HepG2 (cell line): ENCODE data around the gene FITM2. TPM values are rescaled to one million over a fixed set of nuclear protein-coding genes. Genes with fewer than 3 reads are reported as not detected.

Source experiments
- ATAC-seq: fragments of 200-7000 bp; cut with Tn5 transposase; 3 replicates; pipeline ENCODE4 v1.9.1; 2020; ENCODE audit warnings: mild to moderate bottlenecking, moderate library complexity
- BruUV-seq: library from RNA; stranded (reverse); fragments of 400-500 nt; replicated peaks from 2 replicates; lab custom pipeline; 2021; lab: Mats Ljungman, UMichigan
- CTCF ChIA-PET: fragments of 300-600 bp; formaldehyde crosslinking; extraction: SDS; loops from one replicate; lab custom pipeline; 2021; ENCODE audit warnings: low total read pairs, inconsistent platforms, low intra/inter-chr PET ratio; lab: Yijun Ruan, JAX
- POLR2A ChIA-PET: fragments of 350-600 bp; sonication (Branson Sonifier 250); formaldehyde crosslinking; loops from one replicate; lab custom pipeline; 2020; ENCODE audit warnings: antibody characterized with exemption, inconsistent platforms; lab: Yijun Ruan, JAX
- DNase-seq: peaks from one replicate; pipeline ENCODE4 v3.0.0-alpha.2; 2015; ENCODE audit warnings: low spot score
- FAIRE-seq: peaks from 3 replicates; lab custom pipeline; 2011; peaks lifted over from hg19 to GRCh38; lab: Jason Lieb, UNC
- H2AFZ ChIP-seq: one replicate; pipeline ENCODE4 v1.6.1; 2011; ENCODE audit warnings: low read length, inconsistent platforms
- H3K27ac ChIP-seq: fragments of 300-600 bp; 3 replicates; pipeline ENCODE4 v1.8.0; 2011; ENCODE audit warnings: mixed run types, mild to moderate bottlenecking, mixed read lengths, low read length, inconsistent platforms; ENCODE audit not compliant: insufficient read depth; ENCODE audit errors: extremely low read length
- H3K27me3 ChIP-seq, 2 experiments: fragments of 200-600 bp in 1 of 2; 2 replicates in 1 of 2; 3 replicates in 1 of 2; pipeline versions ENCODE4 v1.6.0 to v1.8.0; 2011; ENCODE audit warnings: low read length in 2 of 2, mild to moderate bottlenecking in 2 of 2, moderate library complexity in 2 of 2, inconsistent platforms in 1 of 2; ENCODE audit not compliant: insufficient read depth in 2 of 2, control insufficient read depth in 1 of 2
- H3K36me3 ChIP-seq, 2 experiments: fragments of 200-600 bp in 1 of 2; replicated peaks in 1 of 2; 2 replicates in 1 of 2; 3 replicates in 1 of 2; pipeline versions ENCODE4 v1.5.1 to v1.8.0; 2011; ENCODE audit warnings: low read length in 2 of 2, inconsistent platforms in 1 of 2; ENCODE audit not compliant: insufficient read depth in 2 of 2, control insufficient read depth in 1 of 2
- H3K4me1 ChIP-seq: 2 replicates; pipeline ENCODE4 v1.5.1; 2012; ENCODE audit warnings: low read length, inconsistent platforms; ENCODE audit not compliant: insufficient read depth
- H3K4me2 ChIP-seq: 2 replicates; pipeline ENCODE4 v1.6.0; 2011; ENCODE audit warnings: low read depth, low read length, inconsistent platforms
- H3K4me3 ChIP-seq, 3 experiments: fragments of 200-600 bp in 1 of 3; sonication (generic), shearing (Covaris generic) in 1 of 3; replicated peaks in 1 of 3; 2 replicates each; pipeline ENCODE4 v1.5.1; 2011 to 2016; ENCODE audit warnings: low read length in 3 of 3, inconsistent platforms in 2 of 3, low read depth in 2 of 3, mild to moderate bottlenecking in 2 of 3, control low read depth in 1 of 3, mixed read lengths in 1 of 3; ENCODE audit not compliant: insufficient read depth in 1 of 3
- H3K79me2 ChIP-seq: one replicate; pipeline ENCODE4 v1.6.1; 2011; ENCODE audit warnings: low read length, inconsistent platforms; ENCODE audit not compliant: insufficient read depth
- H3K9ac ChIP-seq: 2 replicates; pipeline ENCODE4 v1.6.0; 2011; ENCODE audit warnings: mild to moderate bottlenecking, low read depth, low read length, inconsistent platforms; ENCODE audit not compliant: insufficient read depth
- H3K9me3 ChIP-seq: 2 replicates; pipeline ENCODE4 v1.5.1; 2012; ENCODE audit warnings: mild to moderate bottlenecking, low read length
- H4K20me1 ChIP-seq: 2 replicates; pipeline ENCODE4 v1.6.0; 2011; ENCODE audit warnings: inconsistent platforms, mild to moderate bottlenecking, low read length, moderate library complexity; ENCODE audit not compliant: insufficient read depth
- FOXA1 ChIP-seq, 2 experiments: fragments of 450-650 bp in 1 of 2; sonication (generic) in 1 of 2; formaldehyde crosslinking in 1 of 2; IDR thresholded peaks; 2 replicates each; pipeline versions ENCODE4 v1.4.0 to v1.6.1; 2016 to 2020; ENCODE audit warnings: missing genetic modification reagents in 1 of 2
- HMGXB4 ChIP-seq, 2 experiments: sonication (generic) in 1 of 2; formaldehyde crosslinking in 1 of 2; IDR thresholded peaks; 2 replicates each; pipeline versions ENCODE4 v1.4.0 to v1.6.1; 2018 to 2020; ENCODE audit warnings: missing genetic modification reagents in 2 of 2, borderline replicate concordance in 1 of 2, low read depth in 1 of 2, mild to moderate bottlenecking in 1 of 2, missing biosample characterization in 1 of 2
- HNF1A ChIP-seq, 2 experiments: sonication (generic) in 1 of 2; formaldehyde crosslinking in 1 of 2; IDR thresholded peaks; 2 replicates each; pipeline versions ENCODE4 v1.4.0 to v1.6.1; 2016 to 2020; ENCODE audit warnings: borderline replicate concordance in 1 of 2, low read depth in 1 of 2, mild to moderate bottlenecking in 1 of 2, missing genetic modification reagents in 1 of 2
- IKZF1 ChIP-seq: fragments of 450-650 bp; IDR thresholded peaks from 2 replicates; pipeline ENCODE4 v1.7.1; 2016
- MTF1 ChIP-seq: sonication (generic); formaldehyde crosslinking; IDR thresholded peaks from 2 replicates; pipeline ENCODE4 v1.5.0; 2020; ENCODE audit warnings: missing genetic modification reagents
- REL ChIP-seq: sonication (generic); formaldehyde crosslinking; conservative IDR thresholded peaks from 2 replicates; pipeline ENCODE4 v1.8.0; 2022; ENCODE audit warnings: mild to moderate bottlenecking, missing genetic modification reagents, moderate library complexity
- THAP7 ChIP-seq: sonication (generic); formaldehyde crosslinking; IDR thresholded peaks from 2 replicates; pipeline ENCODE4 v1.8.1; 2023; ENCODE audit warnings: mild to moderate bottlenecking, missing genetic modification reagents
- ZNF446 ChIP-seq: sonication (generic); formaldehyde crosslinking; IDR thresholded peaks from 2 replicates; pipeline ENCODE4 v1.5.0; 2020; ENCODE audit warnings: mild to moderate bottlenecking, missing genetic modification reagents
- ZNF609 ChIP-seq: sonication (generic); formaldehyde crosslinking; IDR thresholded peaks from 2 replicates; pipeline ENCODE4 v1.4.0; 2020; ENCODE audit warnings: mild to moderate bottlenecking, missing genetic modification reagents, borderline replicate concordance
- ZSCAN29 ChIP-seq: sonication (generic); formaldehyde crosslinking; conservative IDR thresholded peaks from 2 replicates; pipeline ENCODE4 v1.4.0; 2020; ENCODE audit warnings: mild to moderate bottlenecking, missing genetic modification reagents
- WGBS: methylation state at CpG from one replicate; pipeline ENCODE4 v1.1.6; 2017; ENCODE audit warnings: low lambda C conversion rate; 5-methylcytosine and 5-hydroxymethylcytosine counted together
- in situ Hi-C: cut with HindIII; loops from 2 replicates; pipeline ENCODE4 v1.10.0; 2017; ENCODE audit warnings: low pct_unique_long_range_greater_than_20kb; ENCODE audit not compliant: extremely low pct_ligation_motif_present
- intact Hi-C: fragments of 100-400 bp; cut with micrococcal nuclease; formaldehyde crosslinking; loops from one replicate; pipeline ENCODE4 v1.10.0; 2022; ENCODE audit not compliant: unreplicated experiment
- polyA plus RNA-seq, 8 experiments: library from polyadenylated mRNA; depleted of rRNA in 3 of 8; stranded (reverse) in 7 of 8; unstranded in 1 of 8; fragments of >200 nt; fragmentation: Illumina TruSeq in 4 of 8; extraction: Trizol in 4 of 8; gene quantifications; 2 replicates each; pipeline versions ENCODE4 v1.2.1 to v1.2.3, GENCODE V29; 2011 to 2016; ENCODE audit warnings: low read depth in 4 of 8, missing spikeins in 1 of 8, mixed read lengths in 1 of 8; ENCODE audit not compliant: insufficient read depth in 1 of 8
- total RNA-seq, 5 experiments: library from RNA; depleted of rRNA; stranded (reverse); fragments of >200 nt; fragmentation: Illumina TruSeq; extraction: Trizol; gene quantifications; 2 replicates each; pipeline ENCODE4 v1.2.3, GENCODE V29; 2016; ENCODE audit warnings: low read depth in 1 of 5

Gene FITM2
- total and polyA plus RNA-seq, 2 of the 13 experiments (the other 11 are each of a cell fraction or from before 2014, with no cell fraction given): 9.6 to 24.5 TPM

- ATAC-seq (no peak), DNase-seq (no peak), FAIRE-seq (no peak)
- Histone ChIP-seq H3K79me2 (peaks cover 56% of the 10 kb centered on the region), H3K4me1 (peaks cover 70% of the 10 kb centered on the region), H3K9ac (peak overlapping the region; percentile 85), H3K36me3 (peaks cover 2 to 5% of the 10 kb centered on the region in 2 experiments; a peak in 4 of 5 replicates), H3K9me3 (no peaks in the 10 kb centered on the region), H4K20me1 (no peaks in the 10 kb centered on the region), H3K4me3 (peak overlapping the region; percentile 69 to 95 (median 92)), H2AFZ (no peak overlapping the region), H3K27ac (peak overlapping the region; percentile 73), H3K27me3 (no peaks in the 10 kb centered on the region; a peak in 1 of 5 replicates), H3K4me2 (peak overlapping the region; percentile 87)
- CTCF ChIA-PET: no interaction called here
- WGBS: 8% methylated on average over 14 of the region's 14 CpGs
- intact Hi-C loops (loop anchor here (5.0 kb wide), 2 partner anchors 36 to 44 kb away; partner anchors contain the start of gene FITM2), in situ Hi-C loops (no loop called here)
- POLR2A ChIA-PET: interaction anchor here (0.8 to 4.1 kb wide), 15 partner anchors 9 to 139 kb away, joined by 3 to 38 read pairs (median 5); partner anchors contain the start of genes FITM2 and TTPAL
- BruUV-seq: TSS peak; percentile 41
- 0 out of 2 replicates have a peak, but pooled peaks have one; percentile 2 for TF ChIP-seq ZSCAN29 (CRISPR knock-in tag)
- TF ChIP-seq HMGXB4 (CRISPR knock-in tag; IDR thresholded peaks at IDR 0.05; ENCODE audit: borderline replicate concordance in 1 of 2, low read depth in 1 of 2): 0 out of 4 replicates have a peak, but pooled peaks of 1 of the 2 experiments have one; percentile 43
- no peak for TF ChIP-seq ZNF446 (CRISPR knock-in tag)
- no peak for TF ChIP-seq IKZF1
- TF ChIP-seq HNF1A (IDR thresholded peaks at IDR 0.05; ENCODE audit: low read depth): 0 out of 2 replicates have a peak, but pooled peaks have one; percentile 2
- no peak for TF ChIP-seq HNF1A (CRISPR knock-in tag; IDR thresholded peaks at IDR 0.05; ENCODE audit: borderline replicate concordance)
- TF ChIP-seq FOXA1 (IDR thresholded peaks at IDR 0.05): no peak
- TF ChIP-seq FOXA1 (CRISPR knock-in tag; IDR thresholded peaks at IDR 0.05): peak; percentile 11; the same call in 1 of the 2 replicates
- no peak for TF ChIP-seq MTF1 (CRISPR knock-in tag)
- 0 out of 2 replicates have a peak, but pooled peaks have one; percentile 4 for TF ChIP-seq REL (CRISPR knock-in tag)
- TF ChIP-seq ZNF609: peak; percentile 27; the same call in 1 of the 2 replicates
- 0 out of 2 replicates have a peak, but pooled peaks have one; percentile 37 for TF ChIP-seq THAP7 (CRISPR knock-in tag)
Observed at GRCh38 chr20:44356353-44356723, 45.3 kb upstream of the FITM2 start.
